ENCODE results near the gene PIEZO1.
A peak's percentile ranks its signal among the peaks of the same experiment; 100 is the strongest.
"Not testable (repeated sequence)": the region's sequence is repeated elsewhere in the genome, so short reads cannot be mapped to it uniquely, and the experiment has no call there.

Gene PIEZO1

DNA sequence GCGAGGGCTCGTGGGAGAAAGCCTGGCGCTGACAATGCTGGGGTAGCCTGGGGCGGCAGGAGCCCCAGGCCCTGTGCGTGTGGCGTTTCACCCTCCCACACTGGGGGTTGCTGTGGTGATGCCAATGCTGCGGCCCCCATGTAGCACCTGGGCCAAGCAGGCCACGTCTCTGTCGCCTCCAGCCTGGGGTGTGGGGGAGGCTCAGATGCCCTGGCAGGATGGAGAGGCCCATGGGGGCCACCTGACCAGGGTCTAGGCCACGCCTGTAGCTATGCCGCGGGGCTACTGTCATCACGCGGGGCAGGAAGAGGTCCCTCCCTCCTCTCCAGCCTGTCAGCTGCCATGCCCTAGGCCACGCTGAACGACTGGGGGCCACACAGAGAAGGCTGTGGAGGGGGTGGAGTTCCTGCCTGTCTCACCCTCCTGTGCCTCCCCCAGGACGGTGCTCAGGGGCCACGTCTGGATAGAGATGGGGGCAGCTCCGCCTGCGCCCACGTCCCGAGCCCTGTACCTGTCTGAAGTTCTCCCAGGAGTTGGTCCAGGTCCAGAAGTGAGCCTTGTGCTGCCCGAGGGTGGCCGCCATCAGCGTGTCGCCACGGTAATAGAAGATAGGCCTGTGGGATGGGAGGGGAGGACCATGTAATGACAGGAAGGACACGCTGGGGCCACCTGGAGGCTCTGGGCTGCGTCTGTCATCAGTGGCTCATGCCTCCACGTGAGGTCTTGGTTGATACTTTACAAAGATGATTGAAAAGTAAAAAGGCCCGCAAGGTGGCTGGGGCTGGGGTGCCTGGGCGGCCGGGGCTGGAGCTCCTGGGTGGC lies 39.4 kb upstream of the PIEZO1 start:
- DNase-seq (ENCODE audit: low read depth), result no peak
- TF ChIP-seq, protein P1, sequence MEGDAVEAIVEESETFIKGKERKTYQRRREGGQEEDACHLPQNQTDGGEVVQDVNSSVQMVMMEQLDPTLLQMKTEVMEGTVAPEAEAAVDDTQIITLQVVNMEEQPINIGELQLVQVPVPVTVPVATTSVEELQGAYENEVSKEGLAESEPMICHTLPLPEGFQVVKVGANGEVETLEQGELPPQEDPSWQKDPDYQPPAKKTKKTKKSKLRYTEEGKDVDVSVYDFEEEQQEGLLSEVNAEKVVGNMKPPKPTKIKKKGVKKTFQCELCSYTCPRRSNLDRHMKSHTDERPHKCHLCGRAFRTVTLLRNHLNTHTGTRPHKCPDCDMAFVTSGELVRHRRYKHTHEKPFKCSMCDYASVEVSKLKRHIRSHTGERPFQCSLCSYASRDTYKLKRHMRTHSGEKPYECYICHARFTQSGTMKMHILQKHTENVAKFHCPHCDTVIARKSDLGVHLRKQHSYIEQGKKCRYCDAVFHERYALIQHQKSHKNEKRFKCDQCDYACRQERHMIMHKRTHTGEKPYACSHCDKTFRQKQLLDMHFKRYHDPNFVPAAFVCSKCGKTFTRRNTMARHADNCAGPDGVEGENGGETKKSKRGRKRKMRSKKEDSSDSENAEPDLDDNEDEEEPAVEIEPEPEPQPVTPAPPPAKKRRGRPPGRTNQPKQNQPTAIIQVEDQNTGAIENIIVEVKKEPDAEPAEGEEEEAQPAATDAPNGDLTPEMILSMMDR (IDR thresholded peaks at IDR 0.05; ENCODE audit: low read depth, low read length), result no peak
- TF ChIP-seq, protein P2, sequence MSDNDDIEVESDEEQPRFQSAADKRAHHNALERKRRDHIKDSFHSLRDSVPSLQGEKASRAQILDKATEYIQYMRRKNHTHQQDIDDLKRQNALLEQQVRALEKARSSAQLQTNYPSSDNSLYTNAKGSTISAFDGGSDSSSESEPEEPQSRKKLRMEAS (IDR thresholded peaks at IDR 0.05; ENCODE audit: low read depth, low read length), result no peak
- TF ChIP-seq POLR2A (IDR thresholded peaks at IDR 0.05; ENCODE audit: extremely low read depth, insufficient read length) (no peak), MYC (IDR thresholded peaks at IDR 0.05; ENCODE audit: low read depth, low read length) (no peak)
- no peak overlapping the region for H3K4me3 ChIP-seq (ENCODE audit: low read depth, low read length)

DNA sequence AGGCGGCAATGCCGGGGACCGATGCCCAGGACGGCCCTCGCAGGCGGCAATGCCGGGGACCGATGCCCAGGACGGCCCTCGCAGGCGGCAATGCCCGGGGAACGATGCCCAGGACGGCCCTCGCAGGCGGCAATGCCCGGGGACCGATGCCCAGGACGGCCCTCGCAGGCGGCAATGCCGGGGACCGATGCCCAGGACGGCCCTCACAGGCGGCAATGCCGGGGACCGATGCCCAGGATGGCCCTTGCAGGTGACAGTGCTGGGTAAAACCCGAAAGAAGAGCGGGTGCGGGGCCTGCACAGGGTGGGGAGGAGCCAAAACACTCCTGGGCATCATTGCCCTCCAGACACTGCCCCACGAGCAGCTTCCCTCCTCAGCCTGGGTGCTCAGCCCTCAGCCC lies 38.6 kb upstream of the PIEZO1 start:
- not testable (repeated sequence) for DNase-seq (ENCODE audit: low read depth); H3K4me3 ChIP-seq (ENCODE audit: low read depth, low read length)

DNA sequence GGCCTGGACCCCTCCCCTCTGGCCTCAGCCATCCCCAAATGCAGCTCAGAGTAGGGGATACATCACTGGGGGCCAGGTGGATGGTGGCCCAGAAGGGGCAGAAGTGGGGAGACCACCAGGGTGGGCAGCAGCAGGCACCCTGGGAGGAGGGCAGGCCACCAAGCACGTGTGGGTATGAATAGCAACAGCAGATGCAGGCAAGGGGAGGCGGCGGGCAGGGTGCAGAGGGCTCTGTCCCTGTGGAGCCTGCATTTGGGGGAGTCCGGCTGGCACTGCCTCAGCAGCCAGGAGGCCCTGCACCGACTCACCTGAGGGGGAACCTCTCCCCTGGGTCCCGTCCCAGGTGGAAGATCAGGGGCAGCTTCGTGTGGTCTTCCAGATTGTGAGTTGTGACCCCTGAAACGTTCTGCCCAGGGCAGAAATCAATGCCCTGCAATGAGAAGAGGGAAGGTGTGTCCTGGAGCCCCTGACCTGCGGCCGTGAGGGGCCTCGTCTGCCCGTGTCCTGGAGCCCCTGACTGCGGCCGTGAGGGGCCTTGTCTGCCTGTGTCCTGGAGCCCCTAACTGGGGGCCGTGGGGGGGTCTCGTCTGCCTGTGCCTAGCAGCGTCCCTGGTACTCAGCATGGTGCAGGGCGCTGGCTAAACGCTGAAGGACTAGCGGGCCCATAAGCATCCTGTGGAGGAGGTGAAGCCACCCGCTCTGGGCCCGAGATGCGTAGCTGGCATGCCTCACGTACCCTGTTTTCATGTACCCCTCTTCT lies 37.4 kb upstream of the PIEZO1 start:
- no peak overlapping the region for H3K4me3 ChIP-seq (ENCODE audit: low read depth, low read length)
- no peak for DNase-seq (ENCODE audit: low read depth)
- TF ChIP-seq MYC (IDR thresholded peaks at IDR 0.05; ENCODE audit: low read depth, low read length), result no peak

DNA sequence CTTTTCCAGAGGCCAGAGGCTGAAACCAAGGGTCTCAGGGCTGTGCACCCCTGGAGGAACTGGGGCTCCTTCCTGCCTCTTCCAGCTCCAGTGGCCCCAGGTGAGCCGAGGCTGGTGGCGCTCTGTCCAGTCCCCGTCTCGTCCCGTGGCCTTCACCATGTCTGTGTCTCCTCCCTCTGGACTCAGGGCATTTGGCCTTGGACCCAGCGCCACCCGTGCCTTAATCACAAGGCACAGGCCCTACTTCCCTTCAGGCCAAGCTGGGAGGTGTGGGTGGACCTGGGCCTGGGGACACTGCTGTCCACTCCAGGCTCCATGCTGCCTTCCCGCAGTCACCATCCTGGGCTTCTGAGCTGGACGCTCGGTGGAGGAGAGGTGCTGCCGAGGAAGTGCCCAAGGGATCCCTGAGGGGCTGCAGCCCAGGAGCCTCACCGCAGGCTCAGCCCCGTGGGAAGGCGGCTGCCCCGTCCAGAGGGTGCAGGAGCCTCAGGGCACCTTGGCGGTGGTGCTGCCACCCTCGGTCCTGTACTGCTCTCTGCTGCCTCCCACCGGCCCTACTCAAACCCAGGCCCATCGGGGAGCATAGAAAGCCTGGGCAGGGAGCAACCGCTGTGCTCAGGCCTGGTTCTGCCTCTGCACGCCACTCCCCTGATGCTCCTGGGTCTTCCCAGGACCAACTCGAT lies 36.3 kb upstream of the PIEZO1 start:
- no peak overlapping the region for H3K4me3 ChIP-seq (ENCODE audit: low read depth, low read length)
- no peak for DNase-seq (ENCODE audit: low read depth)
- TF ChIP-seq POLR2A (IDR thresholded peaks at IDR 0.05; ENCODE audit: extremely low read depth, insufficient read length) (no peak), MYC (IDR thresholded peaks at IDR 0.05; ENCODE audit: low read depth, low read length) (no peak)
- TF ChIP-seq, protein P1 (IDR thresholded peaks at IDR 0.05; ENCODE audit: low read depth, low read length), result no peak
- TF ChIP-seq, protein P2 (IDR thresholded peaks at IDR 0.05; ENCODE audit: low read depth, low read length), result no peak

DNA sequence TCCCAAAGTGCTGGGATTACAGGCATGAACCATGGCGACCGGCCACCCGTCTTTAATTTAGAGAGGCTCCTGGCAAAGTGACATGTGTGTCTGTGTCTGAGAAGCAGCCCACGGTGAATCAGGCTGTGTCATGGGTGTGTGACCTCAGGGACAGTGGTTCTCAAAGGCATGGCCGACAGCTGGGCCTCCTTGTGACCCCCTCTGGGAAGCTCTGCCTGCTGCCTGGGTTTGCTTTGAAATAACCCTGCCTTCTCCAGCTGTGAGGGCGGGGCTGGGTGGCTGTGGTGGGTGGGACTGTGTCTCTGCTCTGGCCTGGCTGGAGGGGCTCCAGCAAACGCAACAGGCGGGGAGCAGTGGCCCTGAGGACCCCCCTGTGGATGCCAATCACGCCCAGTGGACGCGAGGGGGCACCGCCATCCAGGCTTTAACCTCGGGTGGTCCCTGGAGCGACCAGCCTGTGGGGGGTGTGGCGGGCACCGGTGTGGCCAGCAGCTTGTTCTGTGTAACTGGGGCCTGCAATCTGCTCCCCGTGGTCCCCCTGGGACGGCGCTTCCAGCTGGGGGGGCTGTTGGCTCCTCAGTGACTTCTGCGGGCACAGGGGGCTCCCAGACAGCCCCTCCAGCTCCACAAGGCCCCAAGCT lies 35.5 kb upstream of the PIEZO1 start:
- TF ChIP-seq, protein P2 (IDR thresholded peaks at IDR 0.05; ENCODE audit: low read depth, low read length), result no peak
- TF ChIP-seq, protein P1 (IDR thresholded peaks at IDR 0.05; ENCODE audit: low read depth, low read length), result no peak
- TF ChIP-seq MYC (IDR thresholded peaks at IDR 0.05; ENCODE audit: low read depth, low read length) (no peak), POLR2A (IDR thresholded peaks at IDR 0.05; ENCODE audit: extremely low read depth, insufficient read length) (no peak)
- DNase-seq (ENCODE audit: low read depth), result no peak
- no peak overlapping the region for H3K4me3 ChIP-seq (ENCODE audit: low read depth, low read length)

DNA sequence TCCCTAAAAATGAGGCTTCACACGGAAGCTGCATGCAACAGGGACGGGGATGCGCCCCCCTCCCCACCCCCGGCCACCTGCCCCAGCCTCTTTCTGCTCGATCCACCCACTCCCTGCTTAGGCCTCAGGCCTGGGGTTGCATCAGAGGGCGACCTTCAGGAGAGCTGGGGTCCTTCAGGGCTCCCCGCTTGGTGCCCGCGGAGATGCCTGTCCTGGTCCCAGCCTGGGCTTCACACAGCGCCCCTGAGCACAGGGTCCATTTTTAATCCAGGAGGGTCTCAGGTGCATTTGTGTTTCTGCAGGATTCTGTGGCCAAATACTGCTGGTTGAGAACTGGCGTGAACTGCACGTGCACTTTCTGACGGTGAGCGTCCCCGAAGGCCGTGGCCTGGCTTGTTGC lies 34.1 kb upstream of the PIEZO1 start:
- TF ChIP-seq MYC (IDR thresholded peaks at IDR 0.05; ENCODE audit: low read depth, low read length) (no peak), POLR2A (IDR thresholded peaks at IDR 0.05; ENCODE audit: extremely low read depth, insufficient read length) (no peak)
- TF ChIP-seq, protein P2 (IDR thresholded peaks at IDR 0.05; ENCODE audit: low read depth, low read length), result no peak
- TF ChIP-seq, protein P1 (IDR thresholded peaks at IDR 0.05; ENCODE audit: low read depth, low read length), result no peak
- H3K4me3 ChIP-seq (ENCODE audit: low read depth, low read length), result no peak overlapping the region
- DNase-seq (ENCODE audit: low read depth), result peak; percentile 55
